Osteocyte (in vitro differentiated cells): ENCODE data around the gene PPP1R26. TPM values are rescaled to one million over a fixed set of nuclear protein-coding genes. Genes with fewer than 3 reads are reported as not detected.
"Not testable (repeated sequence)": the region's sequence is repeated elsewhere in the genome, so short reads cannot be mapped to it uniquely, and the experiment has no call there.

Experiments used
- DNase-seq: peaks from one replicate; pipeline ENCODE4 v3.0.0; 2021; ENCODE audit warnings: mixed read lengths; ENCODE audit not compliant: unreplicated experiment; ENCODE audit errors: extremely low spot score
- H3K27ac Mint-ChIP-seq: one replicate; pipeline ENCODE4 v1.8.0; 2021; ENCODE audit warnings: mild to moderate bottlenecking, mixed read lengths; ENCODE audit not compliant: unreplicated experiment
- H3K27me3 Mint-ChIP-seq: one replicate; pipeline ENCODE4 v1.8.0; 2021; ENCODE audit warnings: mixed read lengths; ENCODE audit not compliant: unreplicated experiment
- H3K36me3 Mint-ChIP-seq: one replicate; pipeline ENCODE4 v1.8.0; 2021; ENCODE audit warnings: mixed read lengths; ENCODE audit not compliant: unreplicated experiment
- H3K4me1 Mint-ChIP-seq: one replicate; pipeline ENCODE4 v1.8.0; 2021; ENCODE audit warnings: mixed read lengths; ENCODE audit not compliant: unreplicated experiment
- H3K4me3 Mint-ChIP-seq: one replicate; pipeline ENCODE4 v1.8.0; 2021; ENCODE audit warnings: mild to moderate bottlenecking, moderate library complexity, mixed read lengths; ENCODE audit not compliant: unreplicated experiment
- H3K9me3 Mint-ChIP-seq: one replicate; pipeline ENCODE4 v1.8.0; 2021; ENCODE audit warnings: mixed read lengths; ENCODE audit not compliant: unreplicated experiment
- total RNA-seq: library from RNA; stranded (reverse); gene quantifications from 2 replicates; pipeline ENCODE4 v1.2.1, GENCODE V29; 2021
- TF ChIP-seq, protein P1 (sequence below): fragments of 200-600 bp; sonication (generic); IDR thresholded peaks from 2 replicates; pipeline ENCODE4 v1.5.0; 2021; ENCODE audit warnings: antibody characterized with exemption, mild to moderate bottlenecking, moderate library complexity

Gene PPP1R26
- total RNA-seq, 1 donor from 2014 or later, result 21.1 TPM

DNA sequence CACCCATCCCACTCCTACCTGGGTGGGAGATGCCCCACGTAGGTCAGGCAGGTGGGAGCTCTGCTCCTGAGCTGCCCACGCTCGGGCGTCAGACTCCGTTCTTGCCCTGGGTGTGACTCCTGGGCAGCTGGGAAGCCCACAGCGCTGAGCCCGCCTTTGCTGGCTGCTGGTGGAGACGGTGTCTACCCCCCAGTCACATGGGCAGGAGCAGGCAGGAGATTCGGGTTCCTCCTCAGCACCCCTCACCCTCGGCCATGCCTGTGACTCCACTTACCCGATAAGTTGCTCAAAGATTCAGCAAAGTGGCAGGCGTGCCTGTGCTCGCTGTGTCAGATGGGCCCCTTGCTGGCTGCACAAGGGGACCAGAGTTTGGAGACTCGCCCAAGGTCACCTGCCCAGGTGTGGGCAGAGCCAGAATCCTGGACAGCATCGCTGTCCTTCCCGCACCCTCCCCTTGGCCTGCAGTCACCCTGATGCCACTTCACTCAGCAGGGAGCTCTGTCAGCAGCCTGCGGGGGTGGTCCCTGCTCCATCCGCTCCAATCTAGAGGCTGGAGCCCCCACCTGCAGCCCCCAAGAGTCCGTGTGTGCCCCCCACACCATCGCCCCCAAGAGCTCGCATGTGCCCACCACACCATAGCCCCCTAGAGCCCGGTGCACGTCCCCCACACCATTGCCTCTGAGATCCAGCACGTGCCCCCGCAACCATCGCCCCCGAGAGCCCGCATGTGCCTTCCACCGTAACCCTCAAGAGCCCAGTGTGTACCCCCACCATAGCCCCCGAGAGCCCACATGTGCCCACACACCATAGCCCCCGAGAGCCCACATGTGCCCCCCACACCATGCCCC, 45.9 kb downstream of the PPP1R26 start:
- H3K4me1 Mint-ChIP-seq, result no peaks in the 10 kb centered on the region
- no peaks in the 10 kb centered on the region for H3K27me3 Mint-ChIP-seq
- TF ChIP-seq, protein P1, sequence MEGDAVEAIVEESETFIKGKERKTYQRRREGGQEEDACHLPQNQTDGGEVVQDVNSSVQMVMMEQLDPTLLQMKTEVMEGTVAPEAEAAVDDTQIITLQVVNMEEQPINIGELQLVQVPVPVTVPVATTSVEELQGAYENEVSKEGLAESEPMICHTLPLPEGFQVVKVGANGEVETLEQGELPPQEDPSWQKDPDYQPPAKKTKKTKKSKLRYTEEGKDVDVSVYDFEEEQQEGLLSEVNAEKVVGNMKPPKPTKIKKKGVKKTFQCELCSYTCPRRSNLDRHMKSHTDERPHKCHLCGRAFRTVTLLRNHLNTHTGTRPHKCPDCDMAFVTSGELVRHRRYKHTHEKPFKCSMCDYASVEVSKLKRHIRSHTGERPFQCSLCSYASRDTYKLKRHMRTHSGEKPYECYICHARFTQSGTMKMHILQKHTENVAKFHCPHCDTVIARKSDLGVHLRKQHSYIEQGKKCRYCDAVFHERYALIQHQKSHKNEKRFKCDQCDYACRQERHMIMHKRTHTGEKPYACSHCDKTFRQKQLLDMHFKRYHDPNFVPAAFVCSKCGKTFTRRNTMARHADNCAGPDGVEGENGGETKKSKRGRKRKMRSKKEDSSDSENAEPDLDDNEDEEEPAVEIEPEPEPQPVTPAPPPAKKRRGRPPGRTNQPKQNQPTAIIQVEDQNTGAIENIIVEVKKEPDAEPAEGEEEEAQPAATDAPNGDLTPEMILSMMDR, result no peak
- no peaks in the 10 kb centered on the region for H3K9me3 Mint-ChIP-seq
- peak; percentile 73 for DNase-seq
- no peaks in the 10 kb centered on the region for H3K36me3 Mint-ChIP-seq
- no peak overlapping the region for H3K4me3 Mint-ChIP-seq
- H3K27ac Mint-ChIP-seq, result no peak overlapping the region

DNA sequence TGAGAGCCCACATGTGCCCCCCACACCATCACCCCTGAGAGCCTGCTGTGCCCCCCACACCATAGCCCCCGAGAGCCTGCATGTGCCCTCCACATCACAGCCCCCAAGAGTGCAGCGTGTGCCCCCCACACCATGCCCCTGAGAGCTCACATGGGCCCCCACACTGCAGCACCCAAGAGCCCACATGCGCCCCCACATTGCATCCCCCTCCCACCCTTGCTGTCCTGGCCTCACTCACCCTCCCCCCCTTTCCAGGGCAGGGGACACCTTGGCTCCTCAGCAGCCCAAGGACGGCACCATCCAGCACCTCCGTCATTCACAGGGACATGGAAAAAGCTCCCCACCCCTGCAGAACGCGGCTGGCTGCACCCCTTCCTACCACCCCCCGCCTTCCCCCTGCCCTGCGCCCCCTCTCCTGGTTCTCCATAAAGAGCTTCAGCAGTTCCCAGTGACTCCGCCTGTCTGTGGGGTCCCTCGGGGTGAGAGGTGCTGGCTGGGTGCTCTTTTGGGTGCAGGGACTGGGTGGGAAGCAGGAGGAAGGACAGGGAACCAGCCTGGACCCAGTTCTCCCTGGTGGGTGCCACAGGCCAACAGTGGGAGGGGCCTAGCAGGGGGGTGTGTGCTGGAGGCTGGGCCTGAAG, 46.6 kb downstream of the PPP1R26 start:
- TF ChIP-seq, protein P1, result no peak
- H3K27ac Mint-ChIP-seq, result no peak overlapping the region
- no peak overlapping the region for H3K4me3 Mint-ChIP-seq
- H3K27me3 Mint-ChIP-seq, result no peaks in the 10 kb centered on the region
- no peaks in the 10 kb centered on the region for H3K9me3 Mint-ChIP-seq
- no peaks in the 10 kb centered on the region for H3K4me1 Mint-ChIP-seq
- H3K36me3 Mint-ChIP-seq, result no peaks in the 10 kb centered on the region
- DNase-seq, result no peak

DNA sequence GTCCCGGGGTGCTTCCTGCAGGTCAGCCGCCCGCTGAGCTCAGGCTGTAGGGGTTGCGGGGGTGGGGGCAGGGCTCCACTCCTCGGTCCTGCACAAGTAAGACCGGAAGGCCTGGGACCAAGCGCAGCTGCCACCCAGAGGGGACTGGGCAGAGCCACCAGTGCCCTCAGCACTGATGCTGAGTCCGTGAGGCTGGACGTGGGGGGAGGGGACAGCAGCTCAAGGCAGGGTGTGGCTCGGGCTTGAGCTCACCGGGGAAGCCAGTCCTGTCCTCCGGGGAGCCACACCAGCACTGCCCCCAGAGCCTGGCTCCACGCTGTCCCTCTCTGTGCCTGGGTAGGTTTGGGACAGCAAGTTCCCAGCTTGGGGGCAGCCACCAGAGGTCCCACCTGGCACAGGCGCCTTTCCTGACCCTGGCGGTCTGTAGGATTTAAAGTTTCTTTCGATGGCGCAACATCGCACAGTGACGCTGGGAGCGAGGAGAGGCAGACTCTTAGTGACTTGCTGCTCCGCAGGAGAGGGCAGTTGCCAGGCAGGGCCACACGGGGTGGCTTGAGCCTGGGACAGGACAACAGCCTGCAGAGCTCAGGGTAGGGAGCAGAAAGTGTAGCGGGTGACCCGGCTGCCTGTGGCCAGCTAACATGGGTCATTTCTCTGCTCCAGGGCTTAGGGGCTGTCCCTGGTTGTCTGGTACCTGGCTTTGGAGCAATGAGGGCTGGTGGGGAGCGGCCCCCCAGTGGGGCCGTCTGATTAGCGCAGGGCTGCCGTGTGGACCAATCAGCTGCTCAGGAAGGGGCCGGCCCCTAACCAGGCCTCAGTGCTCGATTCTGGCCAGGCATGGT, 47.4 kb downstream of the PPP1R26 start:
- Mint-ChIP-seq H3K27me3 (no peaks in the 10 kb centered on the region), H3K27ac (no peak overlapping the region), H3K9me3 (no peaks in the 10 kb centered on the region), H3K36me3 (no peaks in the 10 kb centered on the region), H3K4me1 (no peaks in the 10 kb centered on the region), H3K4me3 (no peak overlapping the region)
- TF ChIP-seq, protein P1, result no peak
- peak; percentile 81 for DNase-seq

DNA sequence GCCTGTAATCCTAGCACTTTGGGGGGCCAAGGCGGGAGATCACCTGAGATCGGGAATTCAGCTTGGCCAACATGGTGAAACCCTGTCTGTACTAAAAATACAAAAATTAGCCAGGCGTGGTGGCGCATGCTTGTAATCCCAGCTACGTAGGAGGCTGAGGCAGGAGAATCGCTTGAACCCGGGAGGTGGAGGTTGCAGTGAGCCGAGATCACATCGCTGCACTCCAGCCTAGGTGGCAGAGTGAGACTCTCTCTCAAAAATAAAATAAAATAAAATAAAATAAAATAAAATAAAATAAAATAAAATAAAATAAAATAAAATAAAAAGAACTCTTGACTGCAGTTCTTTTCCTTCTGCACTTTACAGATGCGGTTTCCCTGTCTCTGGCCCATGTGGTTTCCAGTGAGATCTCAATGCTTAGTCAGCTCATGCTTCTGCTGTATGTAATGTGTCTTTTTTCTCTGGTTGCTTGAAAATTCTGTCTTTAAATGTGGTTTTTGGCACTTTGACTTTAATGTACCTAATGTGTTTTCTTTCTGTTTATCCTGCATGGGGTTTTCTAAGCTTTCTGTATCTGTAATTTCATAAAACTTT, 49.4 kb downstream of the PPP1R26 start:
- H3K9me3 Mint-ChIP-seq, H3K27me3 Mint-ChIP-seq, H3K4me3 Mint-ChIP-seq, H3K4me1 Mint-ChIP-seq, H3K36me3 Mint-ChIP-seq, DNase-seq, H3K27ac Mint-ChIP-seq: not testable (repeated sequence)

DNA sequence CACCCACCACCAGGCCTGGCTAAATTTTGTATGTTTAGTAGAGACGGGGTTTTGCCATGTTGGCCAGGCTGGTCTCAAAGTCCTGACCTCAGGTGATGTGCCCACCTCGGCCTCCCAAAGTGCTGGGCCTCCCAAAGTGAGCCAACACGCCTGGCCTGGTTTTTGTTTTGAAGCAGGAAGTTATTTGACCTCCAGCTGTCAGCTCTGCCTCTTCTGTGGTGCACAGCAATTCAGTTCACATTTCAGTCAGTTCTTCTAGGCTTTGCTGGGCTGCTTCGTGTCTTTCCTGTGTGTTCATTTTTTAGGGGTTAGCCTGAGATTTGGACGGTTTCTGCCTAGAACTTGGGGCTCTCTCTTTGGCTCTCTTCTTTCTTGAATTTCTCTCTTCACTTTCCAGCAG, 50.6 kb downstream of the PPP1R26 start:
- H3K4me1 Mint-ChIP-seq, result no peaks in the 10 kb centered on the region
- no peak for DNase-seq
- TF ChIP-seq, protein P1, result no peak
- H3K4me3 Mint-ChIP-seq, result no peak overlapping the region
- H3K36me3 Mint-ChIP-seq, result no peaks in the 10 kb centered on the region
- H3K27ac Mint-ChIP-seq, result no peak overlapping the region
- H3K9me3 Mint-ChIP-seq, result no peaks in the 10 kb centered on the region
- no peaks in the 10 kb centered on the region for H3K27me3 Mint-ChIP-seq
